BE2C (cell line): ENCODE data around the gene SYNDIG1.

Source experiments
- DNase-seq: peaks from one replicate; pipeline ENCODE4 v3.0.0-alpha.2; 2020
- H3K27me3 ChIP-seq: fragments of 250-450 bp; sonication (Bioruptor Pico); 2 replicates; pipeline ENCODE4 v1.5.1; 2020; ENCODE audit warnings: mild to moderate bottlenecking
- H3K36me3 ChIP-seq: fragments of 250-450 bp; sonication (Bioruptor Pico); 2 replicates; pipeline ENCODE4 v1.5.1; 2020; ENCODE audit warnings: mild to moderate bottlenecking
- H3K4me1 ChIP-seq: fragments of 250-450 bp; sonication (Bioruptor Pico); 2 replicates; pipeline ENCODE4 v1.5.1; 2020
- H3K4me3 ChIP-seq: 2 replicates; pipeline ENCODE4 v1.5.1; 2011; ENCODE audit warnings: low read depth, low read length
- H3K9me3 ChIP-seq: fragments of 250-450 bp; sonication (Bioruptor Pico); 2 replicates; pipeline ENCODE4 v1.5.1; 2020
- CTCF ChIP-seq: IDR thresholded peaks from 2 replicates; pipeline ENCODE4 v1.5.1; 2012; ENCODE audit warnings: mild to moderate bottlenecking, low read depth, low read length

The SYNDIG1 gene

GRCh38 chr20:24450624-24451376 is 18.6 kb upstream of the SYNDIG1 start:
- Histone ChIP-seq H3K9me3 (no peaks in the 10 kb centered on the region), H3K4me1 (no peaks in the 10 kb centered on the region), H3K4me3 (no peak overlapping the region), H3K27me3 (peaks cover 3% of the 10 kb centered on the region; the same call in 1 of the 2 replicates), H3K36me3 (no peaks in the 10 kb centered on the region)
- DNase-seq, result no peak
- TF ChIP-seq CTCF, result no peak

- no peak for DNase-seq
- Histone ChIP-seq H3K9me3 (no peaks in the 10 kb centered on the region), H3K4me1 (no peaks in the 10 kb centered on the region), H3K27me3 (peaks cover 3% of the 10 kb centered on the region; the same call in 1 of the 2 replicates), H3K36me3 (no peaks in the 10 kb centered on the region), H3K4me3 (no peak overlapping the region)
- no peak for TF ChIP-seq CTCF
Measured at GRCh38 chr20:24451428-24451827, 18.0 kb upstream of the SYNDIG1 start.

- no peak for DNase-seq
- Histone ChIP-seq H3K4me1 (no peaks in the 10 kb centered on the region), H3K36me3 (no peaks in the 10 kb centered on the region), H3K9me3 (no peaks in the 10 kb centered on the region), H3K4me3 (no peak overlapping the region), H3K27me3 (peaks cover 3% of the 10 kb centered on the region; the same call in 1 of the 2 replicates)
- no peak for TF ChIP-seq CTCF
Measured at GRCh38 chr20:24452016-24452415, 17.4 kb upstream of the SYNDIG1 start.

GRCh38 chr20:24452498-24453127 is 16.8 kb upstream of the SYNDIG1 start:
- Histone ChIP-seq H3K4me1 (no peaks in the 10 kb centered on the region), H3K4me3 (no peak overlapping the region), H3K9me3 (no peaks in the 10 kb centered on the region), H3K27me3 (peaks cover 3% of the 10 kb centered on the region; the same call in 1 of the 2 replicates), H3K36me3 (no peaks in the 10 kb centered on the region)
- no peak for TF ChIP-seq CTCF
- DNase-seq, result no peak

GRCh38 chr20:24453869-24454268 is 15.6 kb upstream of the SYNDIG1 start:
- Histone ChIP-seq H3K4me3 (no peak overlapping the region), H3K27me3 (peaks cover 8% of the 10 kb centered on the region; the same call in 1 of the 2 replicates), H3K9me3 (no peaks in the 10 kb centered on the region), H3K36me3 (no peaks in the 10 kb centered on the region), H3K4me1 (no peaks in the 10 kb centered on the region)
- DNase-seq, result no peak
- no peak for TF ChIP-seq CTCF

- no peaks in the 10 kb centered on the region for H3K9me3 ChIP-seq
- TF ChIP-seq CTCF, result no peak
- H3K27me3 ChIP-seq, result peaks cover 8% of the 10 kb centered on the region; the same call in 1 of the 2 replicates
- no peaks in the 10 kb centered on the region for H3K36me3 ChIP-seq
- no peak for DNase-seq
- no peaks in the 10 kb centered on the region for H3K4me1 ChIP-seq
- no peak overlapping the region for H3K4me3 ChIP-seq
Measured at GRCh38 chr20:24455081-24455480, 14.3 kb upstream of the SYNDIG1 start.
